ENCODE measurements around the gene PLXNA4.

The PLXNA4 gene

GRCh38 chr7:132592231-132592920 lies 16.1 kb upstream of the PLXNA4 start:
- DNase-seq (ENCODE audit: low read depth) = no peak

DNA sequence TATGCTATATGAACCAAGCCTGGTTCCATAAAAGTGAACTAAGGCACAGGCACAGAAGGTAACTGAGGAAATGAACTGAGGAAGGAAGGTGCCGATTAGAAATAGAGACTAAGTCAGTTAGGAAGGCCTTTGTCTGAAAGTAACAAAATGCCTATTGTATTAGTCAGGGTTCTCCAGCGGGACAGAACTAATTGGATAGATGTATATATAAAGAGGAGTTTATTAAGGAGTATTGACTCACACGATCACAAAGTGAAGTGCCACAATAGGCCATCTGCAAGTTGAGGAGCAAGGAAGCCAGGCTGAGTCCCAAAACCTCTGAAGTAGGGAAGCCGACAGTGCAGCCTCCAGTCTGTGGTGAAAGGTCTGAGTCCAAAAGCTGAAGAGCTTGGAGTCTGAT lies 13.9 kb upstream of the PLXNA4 start:
- DNase-seq (ENCODE audit: low read depth) = no peak

DNA sequence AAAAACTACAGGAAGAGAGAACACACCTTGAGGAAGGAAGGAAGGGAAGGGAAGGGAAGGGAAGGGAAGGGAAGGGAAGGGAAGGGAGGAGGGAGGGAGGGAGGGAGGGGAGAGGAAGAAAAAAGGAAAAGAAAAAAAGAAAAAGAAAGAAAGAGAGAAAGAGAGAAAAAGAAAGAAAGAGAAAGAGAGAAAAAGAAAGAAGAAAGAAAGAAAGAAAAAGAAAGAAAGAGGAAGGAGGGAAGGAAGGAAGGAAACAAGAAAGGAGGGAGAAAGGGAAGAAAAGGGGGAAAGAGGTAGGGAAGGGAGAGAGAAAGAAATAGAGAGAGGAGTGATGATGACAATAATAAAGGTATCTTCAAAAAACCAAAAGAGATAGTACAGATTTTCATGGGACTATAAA lies 12.3 kb upstream of the PLXNA4 start:
- DNase-seq (ENCODE audit: low read depth) = no peak

GRCh38 chr7:132584796-132585494 lies 8.7 kb upstream of the PLXNA4 start:
- DNase-seq (ENCODE audit: low read depth) = no peak

DNA sequence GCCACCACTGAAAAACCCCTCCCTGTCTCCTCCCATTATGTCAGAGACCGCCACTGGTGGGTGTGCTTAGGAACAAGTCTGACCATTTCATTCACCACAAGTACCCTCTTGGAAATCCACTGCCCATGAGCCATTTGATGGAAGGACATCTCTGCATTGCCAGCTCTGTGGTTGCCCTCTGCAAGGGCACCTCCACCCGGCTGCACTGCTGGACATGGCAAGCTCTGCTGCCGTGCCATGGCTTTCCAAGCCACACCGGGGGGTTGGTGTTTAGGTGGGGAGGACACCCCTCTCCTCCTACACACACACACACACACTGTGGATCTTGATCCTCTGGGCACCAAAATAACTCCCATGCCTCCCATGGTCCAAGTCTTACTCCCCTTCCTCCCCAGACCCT lies 5.2 kb upstream of the PLXNA4 start:
- DNase-seq (ENCODE audit: low read depth) = no peak

DNA sequence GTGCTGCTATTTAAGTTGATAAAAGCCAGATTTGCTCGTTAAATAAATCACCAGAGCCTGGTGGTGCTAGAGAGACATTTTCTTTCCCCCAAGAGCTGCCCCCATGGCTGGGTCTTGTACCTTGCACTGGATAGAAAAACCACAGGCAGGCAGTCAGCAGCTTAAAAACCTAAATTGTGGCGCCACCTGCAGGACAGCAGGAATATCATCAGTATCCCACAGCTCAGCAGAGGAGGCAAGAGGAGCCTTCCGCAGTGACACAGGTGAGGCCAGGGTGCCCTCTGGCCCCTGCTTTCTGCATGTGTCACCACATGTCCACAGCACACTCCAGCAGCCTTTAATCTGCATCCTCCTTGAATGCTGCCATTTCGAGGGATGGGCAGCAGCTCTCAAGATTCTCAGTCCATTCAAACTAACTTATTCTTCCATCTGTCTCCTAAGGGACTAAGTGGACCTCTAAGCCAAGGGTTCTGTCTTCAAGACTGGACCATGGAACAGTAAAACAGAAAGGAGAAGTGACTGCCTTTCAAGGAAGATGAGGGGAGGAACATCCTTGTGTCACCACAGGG lies 4.5 kb upstream of the PLXNA4 start:
- peak; percentile 49 for DNase-seq (ENCODE audit: low read depth)

GRCh38 chr7:132580277-132580676 lies 4.0 kb upstream of the PLXNA4 start:
- no peak for DNase-seq (ENCODE audit: low read depth)

GRCh38 chr7:132579260-132579899 lies 3.1 kb upstream of the PLXNA4 start:
- no peak for DNase-seq (ENCODE audit: low read depth)

DNA sequence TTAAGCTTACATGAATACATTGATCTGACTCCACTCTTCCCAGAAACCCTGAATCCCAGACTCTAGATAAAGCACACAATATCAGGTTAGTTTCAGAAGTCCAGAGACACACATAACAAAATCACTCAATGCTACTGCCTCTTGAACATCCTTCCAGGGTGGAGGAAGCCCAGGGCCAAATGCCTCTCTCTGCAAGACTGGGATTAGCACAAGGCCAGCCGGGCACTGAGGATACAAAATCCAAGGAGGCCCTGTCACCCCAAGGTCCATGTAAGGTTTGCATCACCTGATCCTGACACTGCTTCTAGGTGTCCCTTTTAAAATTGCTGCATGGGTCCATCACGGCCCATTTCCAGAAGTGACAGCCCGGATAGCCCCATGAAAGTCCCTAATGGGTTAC lies 2.6 kb upstream of the PLXNA4 start:
- DNase-seq (ENCODE audit: low read depth) = no peak

GRCh38 chr7:132578050-132578370 lies 1.7 kb upstream of the PLXNA4 start:
- DNase-seq (ENCODE audit: low read depth) = no peak

DNA sequence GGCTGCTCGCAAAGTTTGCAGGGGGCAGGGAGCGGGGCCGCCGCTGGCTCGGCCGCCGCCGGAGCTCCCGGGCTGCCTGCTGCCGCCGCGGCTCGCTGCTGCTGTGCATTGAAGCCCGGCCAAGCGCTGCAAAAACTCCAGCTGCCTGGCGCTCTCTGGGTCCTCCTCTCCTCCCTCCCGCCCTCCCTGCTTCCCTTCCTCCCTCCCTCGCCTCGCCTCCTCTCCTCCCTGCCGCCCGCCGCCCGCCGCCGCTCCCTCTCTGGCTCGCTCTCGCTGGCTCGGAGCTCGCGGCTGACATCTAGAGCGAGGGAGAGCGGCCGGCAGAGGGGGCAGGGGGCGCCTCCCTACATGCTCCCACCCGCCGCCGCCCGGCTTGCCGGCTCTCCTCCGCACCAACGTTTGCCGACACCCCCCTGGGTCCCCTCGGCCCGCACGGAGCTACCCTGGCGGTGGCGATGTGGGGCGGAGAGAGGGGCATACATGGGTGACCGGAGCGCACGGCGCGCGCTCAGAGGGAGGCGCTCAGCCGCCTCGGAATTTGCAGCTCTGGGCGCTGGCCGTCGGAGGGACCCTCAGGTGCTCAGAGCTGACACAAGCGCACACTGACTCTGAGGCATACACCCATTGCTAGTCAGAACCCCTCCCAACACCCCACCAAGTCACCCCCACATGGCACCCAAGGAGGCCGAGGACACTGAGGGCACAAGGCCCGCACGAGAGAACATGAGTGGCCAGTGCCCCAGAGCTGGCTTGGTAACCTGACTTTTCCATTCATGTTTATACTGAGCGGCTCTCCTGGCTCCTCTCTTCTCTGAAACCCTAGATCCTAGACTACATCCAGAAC lies 1.2 kb upstream of the PLXNA4 start:
- DNase-seq (ENCODE audit: low read depth) = no peak

DNA sequence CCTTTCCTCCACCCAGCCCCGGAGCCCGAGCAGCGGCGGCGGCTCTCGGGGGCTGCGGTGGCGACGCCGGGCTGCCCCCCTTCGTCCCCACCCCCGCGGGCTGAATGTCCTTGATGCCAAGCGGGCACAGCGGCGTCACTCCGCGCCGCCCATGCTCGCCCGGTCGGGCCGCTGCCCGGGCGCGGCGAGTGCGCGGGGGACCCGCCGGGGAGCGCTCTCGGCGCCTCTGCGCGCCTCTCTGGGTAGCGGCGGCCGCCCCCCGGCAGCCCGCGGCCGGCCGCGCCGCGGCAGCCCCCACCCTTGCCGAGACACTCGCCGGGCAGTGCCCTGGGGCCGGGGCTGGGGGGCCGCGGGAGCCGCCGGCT lies 433 bp upstream of the PLXNA4 start:
- no peak for DNase-seq (ENCODE audit: low read depth)

DNA sequence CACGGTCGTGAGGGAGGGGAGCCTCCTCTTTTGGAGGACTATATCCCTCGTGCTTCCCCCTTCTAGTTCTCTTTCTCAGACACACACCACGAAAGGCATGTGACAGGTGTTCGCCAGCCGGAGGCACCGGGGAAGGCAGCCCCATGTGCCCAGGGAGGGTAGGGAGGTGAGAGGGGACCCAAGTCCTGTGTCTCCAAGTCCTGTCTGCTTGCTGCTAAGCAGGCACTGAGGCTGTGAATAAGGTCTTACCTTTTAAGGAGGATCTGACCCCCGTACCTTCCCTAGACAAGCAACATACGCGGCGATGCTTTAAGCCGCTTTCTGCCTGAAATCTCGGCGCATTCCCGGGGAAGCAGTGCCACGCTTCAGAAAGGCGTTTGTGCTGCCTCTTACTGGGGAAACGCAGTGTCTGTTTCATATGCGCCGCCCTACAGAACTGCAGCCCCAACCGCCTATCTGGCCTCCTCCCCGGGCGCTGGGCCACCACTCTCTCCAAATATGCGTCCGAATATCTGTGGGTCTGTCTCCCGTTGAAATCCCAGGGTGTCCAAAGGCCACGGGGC lies 770 bp downstream of the PLXNA4 start:
- no peak for DNase-seq (ENCODE audit: low read depth)

- DNase-seq (ENCODE audit: low read depth) = no peak
Observed at GRCh38 chr7:132574223-132574622, 2.0 kb downstream of the PLXNA4 start.

DNA sequence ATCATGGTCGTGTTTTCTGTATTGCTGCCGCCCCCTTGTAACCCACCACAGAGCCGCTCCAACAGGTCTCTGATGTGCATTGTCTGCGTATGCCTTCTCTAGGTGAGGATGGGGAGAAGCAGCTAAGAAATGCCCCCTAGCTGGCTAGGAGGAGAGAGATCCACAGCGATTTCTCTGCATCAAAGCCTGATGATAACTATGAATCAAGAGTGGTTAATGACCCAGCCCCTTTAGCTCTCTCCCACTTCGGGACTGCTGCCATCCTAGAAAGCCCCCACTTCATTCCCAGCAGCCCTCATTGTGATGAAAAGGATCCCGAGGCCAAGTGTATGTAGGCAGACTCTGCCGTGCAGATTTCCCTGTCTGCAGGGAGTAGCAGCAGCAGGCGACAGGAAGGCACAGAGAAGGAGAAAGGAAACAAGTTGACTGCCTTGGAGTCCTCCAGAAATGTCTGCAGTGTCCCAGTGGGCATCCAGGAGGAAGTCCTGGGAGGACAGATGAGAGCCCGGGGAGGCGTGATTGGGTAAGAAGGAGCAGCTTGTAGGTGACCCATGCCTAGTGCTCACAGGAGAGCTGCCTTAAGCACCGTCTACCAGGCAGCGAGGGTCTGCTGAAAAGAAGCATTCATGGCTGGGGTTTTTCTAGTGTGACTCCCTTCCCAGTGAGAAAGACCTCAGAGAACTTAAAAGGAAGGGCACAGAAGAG lies 2.9 kb downstream of the PLXNA4 start:
- DNase-seq (ENCODE audit: low read depth) = no peak

DNA sequence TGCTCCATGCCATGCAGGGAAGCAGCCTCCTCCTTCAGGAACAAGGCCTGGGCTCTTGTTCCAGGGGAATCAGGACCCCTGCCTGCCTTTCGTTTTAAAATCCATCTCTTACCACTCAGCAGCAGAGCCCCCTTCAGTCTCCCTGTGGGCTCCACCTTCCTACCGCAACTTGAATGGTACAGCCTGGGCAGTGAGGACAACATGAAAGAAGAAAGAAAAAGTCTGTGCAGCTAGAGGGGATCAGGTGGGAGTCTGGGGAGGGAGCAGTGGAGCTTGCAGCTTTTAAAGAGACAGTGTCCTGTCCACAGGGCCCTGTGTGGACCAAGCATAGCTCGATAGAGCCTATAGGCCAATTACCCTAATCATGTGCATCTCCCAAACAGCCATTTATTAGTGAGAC lies 3.7 kb downstream of the PLXNA4 start:
- DNase-seq (ENCODE audit: low read depth) = no peak

- no peak for DNase-seq (ENCODE audit: low read depth)
Observed at GRCh38 chr7:132571970-132572369, 4.3 kb downstream of the PLXNA4 start.

GRCh38 chr7:132569884-132570614 lies 6.2 kb downstream of the PLXNA4 start:
- DNase-seq (ENCODE audit: low read depth) = no peak

- DNase-seq (ENCODE audit: low read depth) = no peak
Observed at GRCh38 chr7:132568962-132569361, 7.3 kb downstream of the PLXNA4 start.

DNA sequence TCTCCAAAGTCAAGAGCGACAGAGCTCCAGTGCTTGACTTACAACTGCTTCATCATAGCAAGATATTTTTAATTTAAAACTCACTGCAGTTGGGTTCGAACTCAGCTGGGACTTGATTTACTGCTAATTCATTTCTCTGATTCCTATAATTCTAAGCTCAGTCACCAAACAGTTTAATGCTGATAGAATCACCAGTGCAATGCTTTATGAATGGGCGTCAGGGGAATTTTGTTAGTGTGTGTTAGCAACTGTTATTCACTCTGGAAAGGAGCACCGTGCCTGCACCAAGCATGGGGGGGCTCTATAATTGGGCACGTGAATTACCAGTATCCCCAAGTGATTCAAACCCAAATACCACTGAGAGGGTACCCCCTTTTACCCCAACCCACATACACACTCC lies 10.4 kb downstream of the PLXNA4 start:
- DNase-seq (ENCODE audit: low read depth) = no peak

- DNase-seq (ENCODE audit: low read depth) = no peak
Observed at GRCh38 chr7:132565441-132565840, 10.8 kb downstream of the PLXNA4 start.
